Measurements from ENCODE around the gene CNTN2. TPM values are rescaled to one million over a fixed set of nuclear protein-coding genes. Genes with fewer than 3 reads are reported as not detected.

Gene CNTN2
- polyA plus RNA-seq, 1 experiment: not detected

DNA sequence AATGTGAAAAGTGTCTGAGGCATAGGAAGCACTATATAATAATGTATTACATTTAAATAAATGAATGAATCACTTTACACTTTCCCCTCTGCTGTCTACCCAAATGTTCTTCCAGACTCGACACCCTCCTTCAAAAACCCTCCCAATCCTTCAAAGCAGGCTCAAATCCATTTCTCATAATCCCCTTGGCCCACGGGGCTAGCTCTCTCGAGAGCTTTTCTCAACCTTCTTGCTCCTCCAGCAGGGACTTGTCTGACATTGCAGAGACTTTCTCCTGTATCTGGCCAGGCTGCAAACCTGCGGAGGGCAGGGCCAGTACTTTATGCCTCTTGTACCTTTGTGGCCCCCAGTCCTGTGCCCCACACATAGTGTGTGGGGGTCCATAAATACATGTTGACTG lies 14.1 kb upstream of the CNTN2 start:
- TF ChIP-seq, protein P1, sequence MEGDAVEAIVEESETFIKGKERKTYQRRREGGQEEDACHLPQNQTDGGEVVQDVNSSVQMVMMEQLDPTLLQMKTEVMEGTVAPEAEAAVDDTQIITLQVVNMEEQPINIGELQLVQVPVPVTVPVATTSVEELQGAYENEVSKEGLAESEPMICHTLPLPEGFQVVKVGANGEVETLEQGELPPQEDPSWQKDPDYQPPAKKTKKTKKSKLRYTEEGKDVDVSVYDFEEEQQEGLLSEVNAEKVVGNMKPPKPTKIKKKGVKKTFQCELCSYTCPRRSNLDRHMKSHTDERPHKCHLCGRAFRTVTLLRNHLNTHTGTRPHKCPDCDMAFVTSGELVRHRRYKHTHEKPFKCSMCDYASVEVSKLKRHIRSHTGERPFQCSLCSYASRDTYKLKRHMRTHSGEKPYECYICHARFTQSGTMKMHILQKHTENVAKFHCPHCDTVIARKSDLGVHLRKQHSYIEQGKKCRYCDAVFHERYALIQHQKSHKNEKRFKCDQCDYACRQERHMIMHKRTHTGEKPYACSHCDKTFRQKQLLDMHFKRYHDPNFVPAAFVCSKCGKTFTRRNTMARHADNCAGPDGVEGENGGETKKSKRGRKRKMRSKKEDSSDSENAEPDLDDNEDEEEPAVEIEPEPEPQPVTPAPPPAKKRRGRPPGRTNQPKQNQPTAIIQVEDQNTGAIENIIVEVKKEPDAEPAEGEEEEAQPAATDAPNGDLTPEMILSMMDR (IDR thresholded peaks at IDR 0.05; ENCODE audit: low read depth, low read length): no peak
- Histone ChIP-seq H3K4me3 (ENCODE audit: low read depth, low read length) (no peak overlapping the region), H3K27ac (ENCODE audit: low read depth, low read length) (no peak overlapping the region), H3K9me3 (ENCODE audit: control insufficient read depth, insufficient read depth, low read length) (no peaks in the 10 kb centered on the region), H3K27me3 (ENCODE audit: control insufficient read depth, insufficient read depth, low read length) (peaks cover 30% of the 10 kb centered on the region)
- ChIA-PET POLR2A (no interaction called here), CTCF (interaction anchor here (5.4 kb wide), 1 partner anchor 33 kb away, joined by 23 read pairs; no protein-coding TSS in a partner anchor)
- no peak for DNase-seq (ENCODE audit: low read depth, low spot score)

DNA sequence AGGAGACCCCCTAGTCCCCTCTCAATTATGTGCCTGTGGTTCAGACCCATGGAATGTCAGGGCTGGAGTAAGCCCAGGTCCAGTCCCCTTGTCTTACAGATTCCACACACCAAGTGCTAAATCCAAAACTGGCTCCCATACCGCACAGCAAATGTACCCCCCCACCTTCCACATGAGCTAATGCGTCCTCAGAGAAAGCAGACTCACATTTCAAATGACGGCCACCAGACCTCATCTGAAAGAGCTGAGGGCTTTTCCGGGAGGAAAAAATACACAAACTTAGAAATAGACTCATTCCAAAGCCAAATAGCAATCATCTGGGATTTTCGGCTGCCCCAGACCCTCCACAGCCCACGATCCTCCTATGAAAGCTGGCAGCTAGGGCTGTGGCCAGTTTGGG lies 12.8 kb upstream of the CNTN2 start:
- Histone ChIP-seq H3K27me3 (ENCODE audit: control insufficient read depth, insufficient read depth, low read length) (peaks cover 28% of the 10 kb centered on the region), H3K27ac (ENCODE audit: low read depth, low read length) (no peak overlapping the region), H3K4me3 (ENCODE audit: low read depth, low read length) (no peak overlapping the region), H3K9me3 (ENCODE audit: control insufficient read depth, insufficient read depth, low read length) (no peaks in the 10 kb centered on the region)
- POLR2A ChIA-PET: no interaction called here
- DNase-seq (ENCODE audit: low read depth, low spot score): no peak
- CTCF ChIA-PET: interaction anchor here (5.4 kb wide), 1 partner anchor 32 kb away, joined by 23 read pairs; no protein-coding TSS in a partner anchor
- TF ChIP-seq, protein P1 (IDR thresholded peaks at IDR 0.05; ENCODE audit: low read depth, low read length): no peak

GRCh38 chr1:205030896-205031295 lies 12.1 kb upstream of the CNTN2 start:
- TF ChIP-seq, protein P1 (IDR thresholded peaks at IDR 0.05; ENCODE audit: low read depth, low read length): no peak
- DNase-seq (ENCODE audit: low read depth, low spot score): no peak
- no peak overlapping the region for H3K27ac ChIP-seq (ENCODE audit: low read depth, low read length)
- H3K4me3 ChIP-seq (ENCODE audit: low read depth, low read length): no peak overlapping the region
- ChIA-PET POLR2A (no interaction called here), CTCF (interaction anchor here (0.7 to 5.4 kb wide), 3 partner anchors 31 to 199 kb away, joined by 7 to 23 read pairs (median 9); no protein-coding TSS in a partner anchor)
- no peaks in the 10 kb centered on the region for H3K9me3 ChIP-seq (ENCODE audit: control insufficient read depth, insufficient read depth, low read length)
- peaks cover 28% of the 10 kb centered on the region for H3K27me3 ChIP-seq (ENCODE audit: control insufficient read depth, insufficient read depth, low read length)

DNA sequence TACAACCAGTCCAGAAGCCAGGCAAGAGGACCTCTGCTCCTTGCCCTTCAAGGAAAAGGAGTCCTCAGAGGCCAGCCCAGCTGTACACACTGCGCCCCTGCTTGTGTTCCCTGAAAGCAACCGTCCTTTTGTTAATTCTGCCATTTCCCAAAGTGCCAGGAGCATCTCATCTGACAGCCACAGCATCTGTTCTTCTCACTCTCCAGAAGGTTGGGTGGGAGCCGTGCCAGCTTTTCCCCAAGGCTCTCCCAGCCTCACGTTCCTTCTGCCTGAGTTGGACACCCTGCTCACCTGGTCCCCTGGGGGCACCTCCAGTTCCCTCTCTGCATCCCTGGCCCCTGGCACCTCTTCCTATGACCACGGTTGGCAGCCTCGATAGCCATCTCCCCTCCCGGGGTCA lies 10.5 kb upstream of the CNTN2 start:
- no peak for DNase-seq (ENCODE audit: low read depth, low spot score)
- TF ChIP-seq, protein P1 (IDR thresholded peaks at IDR 0.05; ENCODE audit: low read depth, low read length): no peak
- ChIA-PET POLR2A (no interaction called here), CTCF (interaction anchor here (5.4 kb wide), 1 partner anchor 29 kb away, joined by 23 read pairs; no protein-coding TSS in a partner anchor)
- no peaks in the 10 kb centered on the region for H3K9me3 ChIP-seq (ENCODE audit: control insufficient read depth, insufficient read depth, low read length)
- no peak overlapping the region for H3K27ac ChIP-seq (ENCODE audit: low read depth, low read length)
- peaks cover 23% of the 10 kb centered on the region for H3K27me3 ChIP-seq (ENCODE audit: control insufficient read depth, insufficient read depth, low read length)
- no peak overlapping the region for H3K4me3 ChIP-seq (ENCODE audit: low read depth, low read length)

DNA sequence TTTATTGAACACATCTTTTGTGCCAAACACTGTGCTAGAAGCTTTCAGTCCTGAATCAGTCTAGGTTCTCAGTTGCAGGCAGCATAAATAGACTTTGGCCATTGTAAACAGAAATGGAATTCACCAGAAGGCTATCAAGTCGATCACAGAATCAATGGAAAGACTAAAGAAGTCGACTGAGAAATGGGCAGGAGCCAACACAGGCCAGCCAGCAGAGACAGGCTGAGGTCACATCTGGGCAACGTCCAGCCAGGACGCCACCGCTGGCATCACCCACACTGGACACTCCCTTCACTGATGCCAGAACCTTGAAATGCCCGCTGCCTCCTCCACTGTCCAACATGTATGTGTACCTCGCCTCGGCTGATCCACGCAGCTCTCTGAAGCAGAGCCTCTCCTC lies 5.5 kb upstream of the CNTN2 start:
- no peak for DNase-seq (ENCODE audit: low read depth, low spot score)
- ChIA-PET POLR2A (no interaction called here), CTCF (interaction anchor here (0.8 to 5.6 kb wide), 2 partner anchors 24 to 62 kb away, joined by 3 to 27 read pairs; no protein-coding TSS in a partner anchor)
- Histone ChIP-seq H3K9me3 (ENCODE audit: control insufficient read depth, insufficient read depth, low read length) (no peaks in the 10 kb centered on the region), H3K27me3 (ENCODE audit: control insufficient read depth, insufficient read depth, low read length) (peaks cover 24% of the 10 kb centered on the region), H3K4me3 (ENCODE audit: low read depth, low read length) (no peak overlapping the region), H3K27ac (ENCODE audit: low read depth, low read length) (no peak overlapping the region)
- TF ChIP-seq, protein P1 (IDR thresholded peaks at IDR 0.05; ENCODE audit: low read depth, low read length): no peak

All from AG04450 (cell line).